Cardiac fibroblast (primary cell): ENCODE measurements around the gene CCDC194.
A peak's percentile ranks its signal among the peaks of the same experiment; 100 is the strongest.

Experiments used
- DNase-seq, 2 donors: peaks; one replicate each; pipeline versions ENCODE4 v3.0.0 to v3.0.0-alpha.2; 2010; ENCODE audit warnings: low read depth in 2 of 2
- H3K4me3 ChIP-seq, 2 donors: replicated peaks in 1 of 2; 1 replicate in 1 of 2; 2 replicates in 1 of 2; pipeline ENCODE4 v1.5.1; 2011; ENCODE audit warnings: low read depth in 2 of 2, low read length in 2 of 2, mild to moderate bottlenecking in 2 of 2, moderate library complexity in 1 of 2
- TF ChIP-seq, protein P1 (sequence below): IDR thresholded peaks from one replicate; pipeline ENCODE4 v1.5.1; 2011; ENCODE audit warnings: low read depth, mild to moderate bottlenecking, low read length, inconsistent platforms

CCDC194 gene

DNA sequence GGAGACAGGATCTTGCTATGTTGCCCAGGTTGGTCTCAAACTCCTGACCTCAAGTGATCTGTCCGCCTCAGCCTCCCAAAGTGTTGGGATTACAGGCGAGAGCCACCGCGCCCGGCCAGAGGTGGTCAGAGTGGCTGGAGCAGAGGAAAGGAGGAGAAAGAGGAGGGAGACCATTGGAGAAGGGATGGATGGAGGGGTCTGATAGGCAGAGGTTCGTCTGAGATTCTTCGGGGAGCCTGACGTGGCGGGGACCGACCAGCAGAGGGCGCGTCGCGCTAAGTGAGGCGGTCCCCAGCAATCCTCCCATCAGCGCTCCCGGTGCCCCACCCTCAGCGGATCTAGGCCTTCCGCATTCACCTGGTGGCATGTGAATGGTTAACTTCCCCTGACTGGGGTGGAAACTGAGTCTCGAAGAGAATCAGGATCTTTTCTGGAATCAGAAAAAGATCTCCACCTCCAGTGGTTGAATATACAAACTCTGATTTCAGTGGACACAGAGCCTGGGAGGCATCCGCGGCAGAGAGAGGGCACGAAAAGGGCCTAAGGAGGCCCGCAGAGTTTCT is 47.8 kb downstream of the CCDC194 start:
- TF ChIP-seq, protein P1, sequence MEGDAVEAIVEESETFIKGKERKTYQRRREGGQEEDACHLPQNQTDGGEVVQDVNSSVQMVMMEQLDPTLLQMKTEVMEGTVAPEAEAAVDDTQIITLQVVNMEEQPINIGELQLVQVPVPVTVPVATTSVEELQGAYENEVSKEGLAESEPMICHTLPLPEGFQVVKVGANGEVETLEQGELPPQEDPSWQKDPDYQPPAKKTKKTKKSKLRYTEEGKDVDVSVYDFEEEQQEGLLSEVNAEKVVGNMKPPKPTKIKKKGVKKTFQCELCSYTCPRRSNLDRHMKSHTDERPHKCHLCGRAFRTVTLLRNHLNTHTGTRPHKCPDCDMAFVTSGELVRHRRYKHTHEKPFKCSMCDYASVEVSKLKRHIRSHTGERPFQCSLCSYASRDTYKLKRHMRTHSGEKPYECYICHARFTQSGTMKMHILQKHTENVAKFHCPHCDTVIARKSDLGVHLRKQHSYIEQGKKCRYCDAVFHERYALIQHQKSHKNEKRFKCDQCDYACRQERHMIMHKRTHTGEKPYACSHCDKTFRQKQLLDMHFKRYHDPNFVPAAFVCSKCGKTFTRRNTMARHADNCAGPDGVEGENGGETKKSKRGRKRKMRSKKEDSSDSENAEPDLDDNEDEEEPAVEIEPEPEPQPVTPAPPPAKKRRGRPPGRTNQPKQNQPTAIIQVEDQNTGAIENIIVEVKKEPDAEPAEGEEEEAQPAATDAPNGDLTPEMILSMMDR, result peak; percentile 90
- no peak overlapping the region for H3K4me3 ChIP-seq
- peak; percentile 72 to 73 for DNase-seq

DNA sequence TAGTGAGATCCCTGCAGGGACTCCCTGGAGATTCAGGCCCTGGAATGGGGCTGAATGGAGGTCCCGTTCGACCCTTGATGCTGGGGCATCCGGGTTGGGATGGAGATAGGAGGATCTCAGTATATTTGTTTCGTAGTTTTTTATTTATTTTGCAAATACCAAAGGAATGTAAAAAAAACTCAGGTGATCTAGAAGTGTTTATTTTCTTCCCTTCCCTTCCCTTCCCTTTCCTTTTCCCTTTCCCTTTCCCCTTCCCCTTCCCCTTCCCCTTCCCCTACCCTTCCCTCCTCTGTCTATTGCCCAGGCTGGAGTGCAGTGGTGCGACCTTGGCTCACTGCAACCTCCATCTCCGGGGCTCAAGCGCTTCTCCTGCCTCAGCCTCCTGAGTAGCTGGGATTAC is 52.2 kb downstream of the CCDC194 start:
- no peak overlapping the region for H3K4me3 ChIP-seq
- TF ChIP-seq, protein P1, result no peak
- no peak for DNase-seq

DNA sequence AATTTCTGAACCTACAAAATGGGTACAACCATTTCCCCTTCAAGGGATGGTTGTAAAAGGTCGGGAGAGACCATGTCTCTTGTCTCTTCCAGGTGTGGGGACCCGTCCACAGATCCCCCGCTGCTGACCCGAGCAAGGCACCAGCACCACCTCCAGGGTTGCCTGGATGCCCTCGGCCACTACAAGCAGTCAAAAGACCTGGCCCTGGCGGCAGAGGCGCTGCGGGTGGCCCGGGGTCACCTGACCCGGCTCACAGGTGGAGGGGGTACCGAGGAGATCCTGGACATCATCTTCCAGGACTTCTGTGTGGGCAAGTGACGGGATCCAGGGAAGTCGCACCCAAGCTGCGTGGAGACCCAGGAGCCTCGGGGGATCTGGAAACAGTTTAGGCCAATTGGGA is 52.6 kb downstream of the CCDC194 start:
- TF ChIP-seq, protein P1, result no peak
- H3K4me3 ChIP-seq, result no peak overlapping the region
- no peak for DNase-seq

DNA sequence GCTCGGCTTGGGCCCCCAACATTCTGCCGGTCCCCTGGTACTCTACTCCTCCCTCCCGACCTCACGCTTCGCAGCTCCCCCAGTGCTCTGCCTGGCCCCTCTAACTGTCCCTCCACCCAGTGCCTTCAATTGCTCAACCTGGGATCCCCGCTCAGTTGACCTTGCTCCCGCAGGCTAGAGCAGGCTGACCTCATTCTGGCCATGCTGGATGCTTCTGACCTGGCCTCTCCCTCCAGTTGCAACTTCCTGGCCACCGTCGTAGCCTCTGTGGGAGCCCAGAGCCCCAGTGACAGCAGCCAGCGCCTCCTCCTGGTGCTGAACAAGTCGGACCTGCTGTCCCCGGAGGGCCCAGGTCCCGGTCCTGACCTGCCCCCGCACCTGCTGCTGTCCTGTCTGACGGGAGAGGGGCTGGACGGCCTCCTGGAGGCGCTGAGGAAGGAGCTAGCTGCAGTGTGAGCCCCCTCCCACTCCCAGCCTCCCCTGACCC is 53.1 kb downstream of the CCDC194 start:
- no peak for DNase-seq
- TF ChIP-seq, protein P1, result no peak
- no peak overlapping the region for H3K4me3 ChIP-seq
